ENCODE measurements around the gene SFSWAP. TPM values are rescaled to one million over a fixed set of nuclear protein-coding genes. Genes with fewer than 3 reads are reported as not detected.
"Not testable (repeated sequence)": the region's sequence is repeated elsewhere in the genome, so short reads cannot be mapped to it uniquely, and the experiment has no call there.

The SFSWAP gene
- polyA plus RNA-seq, 2 of the 4 experiments (the other 2 are of a cell fraction), result 21.8 to 23.5 TPM

DNA sequence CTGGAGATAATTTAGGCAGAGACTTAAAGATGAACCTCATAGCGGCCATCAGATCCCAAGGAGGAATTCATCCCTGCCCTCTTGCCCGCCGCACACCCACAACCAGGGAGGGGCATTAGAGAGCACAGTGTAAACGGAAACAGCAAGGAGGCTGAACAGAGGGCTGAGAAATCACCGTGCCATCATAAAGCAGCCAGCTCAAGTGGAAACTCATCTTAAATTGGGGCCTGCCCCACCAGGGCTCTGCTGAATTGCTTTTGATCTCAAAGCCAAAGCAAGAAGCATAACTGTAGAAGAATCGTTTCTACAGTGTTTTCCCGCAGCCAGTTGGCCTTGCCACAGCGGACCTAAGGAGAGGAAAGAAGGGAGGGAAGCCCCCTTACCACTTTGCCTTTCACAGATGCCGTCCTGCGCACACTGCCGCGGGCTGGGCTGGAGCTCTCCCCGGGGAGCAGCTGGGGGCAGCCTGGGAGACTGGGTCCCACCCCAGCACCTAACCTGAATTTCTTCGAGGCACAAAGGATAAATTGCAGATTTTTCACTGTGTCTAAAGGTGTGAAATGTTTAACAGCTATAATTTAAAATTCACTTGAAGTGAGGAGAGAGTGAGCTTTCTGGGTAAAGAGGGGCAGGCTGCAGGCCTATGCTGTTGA, 65.5 kb downstream of the SFSWAP start (continued):
- TF ChIP-seq CHD2 (IDR thresholded peaks at IDR 0.05; ENCODE audit: low read length, partially characterized antibody) (no peak), SMC3 (IDR thresholded peaks at IDR 0.05) (no peak), HDAC2 (IDR thresholded peaks at IDR 0.05) (no peak), FOXS1 (CRISPR knock-in tag; IDR thresholded peaks at IDR 0.05) (no peak), GATA3 (IDR thresholded peaks at IDR 0.05; ENCODE audit: borderline replicate concordance) (no peak), JUNB (IDR thresholded peaks at IDR 0.05) (no peak)
- TF ChIP-seq, protein P1, sequence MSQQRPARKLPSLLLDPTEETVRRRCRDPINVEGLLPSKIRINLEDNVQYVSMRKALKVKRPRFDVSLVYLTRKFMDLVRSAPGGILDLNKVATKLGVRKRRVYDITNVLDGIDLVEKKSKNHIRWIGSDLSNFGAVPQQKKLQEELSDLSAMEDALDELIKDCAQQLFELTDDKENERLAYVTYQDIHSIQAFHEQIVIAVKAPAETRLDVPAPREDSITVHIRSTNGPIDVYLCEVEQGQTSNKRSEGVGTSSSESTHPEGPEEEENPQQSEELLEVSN (IDR thresholded peaks at IDR 0.05; ENCODE audit: borderline replicate concordance, low read depth), result no peak

GRCh38 chr12:131777269-131777668, 66.4 kb downstream of the SFSWAP start:
- H3K4me2 ChIP-seq; H3K4me3 ChIP-seq; FAIRE-seq; DNase-seq (ENCODE audit: low read depth in 1 of 2, low spot score in 1 of 2); CTCF ChIA-PET; H3K27ac ChIP-seq; H3K4me1 ChIP-seq; ATAC-seq; POLR2A ChIA-PET; H3K9me3 ChIP-seq: not testable (repeated sequence)
- WGBS (ENCODE audit: missing lambda C conversion rate), result 95% methylated on average over 9 of the region's 9 CpGs

GRCh38 chr12:131779027-131779426, 68.1 kb downstream of the SFSWAP start:
- H3K27ac ChIP-seq, result no peak overlapping the region
- no peak overlapping the region for H3K4me3 ChIP-seq
- no peak for FAIRE-seq
- ATAC-seq, result no peak
- H3K4me2 ChIP-seq, result no peak overlapping the region
- CTCF ChIA-PET, result interaction anchor here (1.5 kb wide), 1 partner anchor 28 kb away, joined by 3 read pairs; no protein-coding TSS in a partner anchor
- DNase-seq (ENCODE audit: low read depth in 1 of 2, low spot score in 1 of 2), result no peak
- TF ChIP-seq SREBF2 (IDR thresholded peaks at IDR 0.05) (no peak), BCL3 (IDR thresholded peaks at IDR 0.05) (no peak), HDAC2 (IDR thresholded peaks at IDR 0.05) (no peak), RAD21 (conservative IDR thresholded peaks at IDR 0.05 in 1 of 2, IDR thresholded peaks at IDR 0.05 in 1 of 2) (no peak), REST (IDR thresholded peaks at IDR 0.05) (no peak), HMGXB4 (CRISPR knock-in tag; IDR thresholded peaks at IDR 0.05; ENCODE audit: borderline replicate concordance) (no peak), ZC3H11A (IDR thresholded peaks at IDR 0.05) (no peak), ZFP36 (IDR thresholded peaks at IDR 0.05; ENCODE audit: borderline replicate concordance, partially characterized antibody) (no peak), CHD4 (IDR thresholded peaks at IDR 0.05; ENCODE audit: borderline replicate concordance) (no peak), CBX2 (IDR thresholded peaks at IDR 0.05; ENCODE audit: borderline replicate concordance, low read depth) (no peak), ESRRA (IDR thresholded peaks at IDR 0.05; ENCODE audit: borderline replicate concordance, low read length) (no peak), SMC3 (IDR thresholded peaks at IDR 0.05) (no peak), HEYL (CRISPR knock-in tag; IDR thresholded peaks at IDR 0.05) (no peak), CBX8 (IDR thresholded peaks at IDR 0.05) (no peak), KDM1A (IDR thresholded peaks at IDR 0.05; ENCODE audit: low read depth) (no peak)
- TF ChIP-seq, protein P2, sequence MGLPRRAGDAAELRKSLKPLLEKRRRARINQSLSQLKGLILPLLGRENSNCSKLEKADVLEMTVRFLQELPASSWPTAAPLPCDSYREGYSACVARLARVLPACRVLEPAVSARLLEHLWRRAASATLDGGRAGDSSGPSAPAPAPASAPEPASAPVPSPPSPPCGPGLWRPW (IDR thresholded peaks at IDR 0.05), result no peak
- TF ChIP-seq, protein P1 (IDR thresholded peaks at IDR 0.05; ENCODE audit: borderline replicate concordance, low read depth), result no peak
- WGBS (ENCODE audit: missing lambda C conversion rate), result 96% methylated on average over 23 of the region's 23 CpGs
- peaks cover 13% of the 10 kb centered on the region for H3K4me1 ChIP-seq
- POLR2A ChIA-PET, result no interaction called here
- H3K9me3 ChIP-seq, result no peaks in the 10 kb centered on the region

Measured in A549 (cell line).